Breast epithelium (tissue), 4 donors: ENCODE results near the gene CYP2W1. TPM values are rescaled to one million over a fixed set of nuclear protein-coding genes. Genes with fewer than 3 reads are reported as not detected.

Experiments used
- DNase-seq, 2 donors: peaks; one replicate each; pipeline ENCODE4 v3.0.0-alpha.2; 2019; ENCODE audit warnings: low spot score in 2 of 2
- H3K27ac ChIP-seq, 2 donors: fragments of 200-600 bp; sonication (generic) in 1 of 2; one replicate each; pipeline ENCODE4 v1.5.1; 2016 to 2019; ENCODE audit warnings: mild to moderate bottlenecking in 1 of 2
- H3K27me3 ChIP-seq, 2 donors: fragments of 200-600 bp; sonication (generic) in 1 of 2; one replicate each; pipeline versions ENCODE4 v1.5.1 to v1.6.0; 2017 to 2019; ENCODE audit warnings: control low read depth in 1 of 2, mild to moderate bottlenecking in 1 of 2
- H3K36me3 ChIP-seq: fragments of 200-600 bp; one replicate; pipeline ENCODE4 v1.5.1; 2019
- H3K4me1 ChIP-seq, 2 donors: fragments of 200-600 bp; sonication (generic); one replicate each; pipeline ENCODE4 v1.5.1; 2016 to 2019; ENCODE audit warnings: control low read depth in 1 of 2
- H3K4me3 ChIP-seq, 3 donors: fragments of 200-600 bp; sonication (generic); 1 replicate in 2 of 3; 2 replicates in 1 of 3; pipeline ENCODE4 v1.5.1; 2016 to 2019; ENCODE audit warnings: mild to moderate bottlenecking in 3 of 3, moderate library complexity in 2 of 3
- H3K9me3 ChIP-seq, 2 donors: fragments of 200-600 bp; sonication (generic) in 1 of 2; one replicate each; pipeline ENCODE4 v1.5.1; 2016 to 2019; ENCODE audit warnings: control low read depth in 1 of 2
- POLR2A ChIP-seq: fragments of 450-650 bp; IDR thresholded peaks from one replicate; pipeline ENCODE4 v1.6.1; 2016; ENCODE audit warnings: antibody characterized with exemption, mild to moderate bottlenecking, moderate library complexity
- POLR2AphosphoS5 ChIP-seq, 3 donors: sonication (generic); formaldehyde crosslinking; IDR thresholded peaks; one replicate each; pipeline ENCODE4 v1.6.1; 2017; ENCODE audit warnings: antibody characterized with exemption in 3 of 3
- intact Hi-C: fragments of 100-400 bp; cut with DNase I; formaldehyde crosslinking; loops from one replicate; pipeline ENCODE4 v1.15.1; 2023; ENCODE audit warnings: low total_unique reads
- total RNA-seq, 3 donors: library from RNA; depleted of rRNA; stranded (reverse); fragments of >200 nt; gene quantifications; one replicate each; pipeline ENCODE4 v1.1.0, GENCODE V29; 2016
- TF ChIP-seq, protein P1 (sequence below), 3 donors: fragments of 450-650 bp; IDR thresholded peaks; one replicate each; pipeline ENCODE4 v1.5.1; 2016 to 2017; ENCODE audit warnings: antibody characterized with exemption in 3 of 3, mild to moderate bottlenecking in 3 of 3, moderate library complexity in 3 of 3

CYP2W1 gene
- total RNA-seq, 3 donors from 2014 or later, result not detected

DNA sequence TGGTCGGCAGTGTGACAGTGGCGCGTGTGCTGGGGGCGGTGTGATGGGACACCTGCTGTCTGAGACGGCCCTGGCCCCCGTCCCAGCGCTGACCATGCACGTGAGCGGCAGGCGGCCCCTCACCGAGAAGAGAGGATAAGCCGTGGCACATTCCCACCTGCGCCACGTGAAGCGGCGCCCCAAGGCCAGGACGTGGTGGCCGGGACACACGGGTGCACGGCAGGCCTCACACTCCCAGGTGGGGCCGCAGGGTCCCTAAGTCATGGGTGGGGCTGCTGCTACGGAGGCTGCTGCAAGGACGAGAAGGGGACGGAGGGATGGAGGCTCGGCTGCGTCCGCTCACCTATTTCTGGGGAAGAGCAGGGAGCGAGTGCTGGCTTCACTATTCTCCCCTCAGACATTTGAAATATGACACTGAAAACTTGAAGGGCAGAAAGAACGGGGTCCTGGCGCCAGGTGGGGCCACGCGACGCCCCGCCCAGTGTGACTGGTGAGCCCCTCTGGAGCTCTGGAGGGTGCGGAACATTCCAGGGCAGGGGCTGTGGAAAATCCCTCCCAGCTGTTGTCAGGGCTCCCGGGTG lies 7.5 kb downstream of the CYP2W1 start:
- Histone ChIP-seq H3K4me3 (no peak overlapping the region), H3K36me3 (no peaks in the 10 kb centered on the region), H3K27me3 (peaks cover 9 to 59% of the 10 kb centered on the region in 2 donors), H3K9me3 (no peaks in the 10 kb centered on the region), H3K4me1 (peaks cover 0 to 7% of the 10 kb centered on the region in 2 donors), H3K27ac (no peak overlapping the region)
- no peak for TF ChIP-seq POLR2A
- no peak for TF ChIP-seq POLR2AphosphoS5 (IDR thresholded peaks at IDR 0.05)
- TF ChIP-seq, protein P1, sequence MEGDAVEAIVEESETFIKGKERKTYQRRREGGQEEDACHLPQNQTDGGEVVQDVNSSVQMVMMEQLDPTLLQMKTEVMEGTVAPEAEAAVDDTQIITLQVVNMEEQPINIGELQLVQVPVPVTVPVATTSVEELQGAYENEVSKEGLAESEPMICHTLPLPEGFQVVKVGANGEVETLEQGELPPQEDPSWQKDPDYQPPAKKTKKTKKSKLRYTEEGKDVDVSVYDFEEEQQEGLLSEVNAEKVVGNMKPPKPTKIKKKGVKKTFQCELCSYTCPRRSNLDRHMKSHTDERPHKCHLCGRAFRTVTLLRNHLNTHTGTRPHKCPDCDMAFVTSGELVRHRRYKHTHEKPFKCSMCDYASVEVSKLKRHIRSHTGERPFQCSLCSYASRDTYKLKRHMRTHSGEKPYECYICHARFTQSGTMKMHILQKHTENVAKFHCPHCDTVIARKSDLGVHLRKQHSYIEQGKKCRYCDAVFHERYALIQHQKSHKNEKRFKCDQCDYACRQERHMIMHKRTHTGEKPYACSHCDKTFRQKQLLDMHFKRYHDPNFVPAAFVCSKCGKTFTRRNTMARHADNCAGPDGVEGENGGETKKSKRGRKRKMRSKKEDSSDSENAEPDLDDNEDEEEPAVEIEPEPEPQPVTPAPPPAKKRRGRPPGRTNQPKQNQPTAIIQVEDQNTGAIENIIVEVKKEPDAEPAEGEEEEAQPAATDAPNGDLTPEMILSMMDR (IDR thresholded peaks at IDR 0.05), result no peak
- DNase-seq, result no peak
- intact Hi-C loops, result loop anchor here (10.0 kb wide), 1 partner anchor 174 kb away; the partner anchor contains the start of gene ZFAND2A

DNA sequence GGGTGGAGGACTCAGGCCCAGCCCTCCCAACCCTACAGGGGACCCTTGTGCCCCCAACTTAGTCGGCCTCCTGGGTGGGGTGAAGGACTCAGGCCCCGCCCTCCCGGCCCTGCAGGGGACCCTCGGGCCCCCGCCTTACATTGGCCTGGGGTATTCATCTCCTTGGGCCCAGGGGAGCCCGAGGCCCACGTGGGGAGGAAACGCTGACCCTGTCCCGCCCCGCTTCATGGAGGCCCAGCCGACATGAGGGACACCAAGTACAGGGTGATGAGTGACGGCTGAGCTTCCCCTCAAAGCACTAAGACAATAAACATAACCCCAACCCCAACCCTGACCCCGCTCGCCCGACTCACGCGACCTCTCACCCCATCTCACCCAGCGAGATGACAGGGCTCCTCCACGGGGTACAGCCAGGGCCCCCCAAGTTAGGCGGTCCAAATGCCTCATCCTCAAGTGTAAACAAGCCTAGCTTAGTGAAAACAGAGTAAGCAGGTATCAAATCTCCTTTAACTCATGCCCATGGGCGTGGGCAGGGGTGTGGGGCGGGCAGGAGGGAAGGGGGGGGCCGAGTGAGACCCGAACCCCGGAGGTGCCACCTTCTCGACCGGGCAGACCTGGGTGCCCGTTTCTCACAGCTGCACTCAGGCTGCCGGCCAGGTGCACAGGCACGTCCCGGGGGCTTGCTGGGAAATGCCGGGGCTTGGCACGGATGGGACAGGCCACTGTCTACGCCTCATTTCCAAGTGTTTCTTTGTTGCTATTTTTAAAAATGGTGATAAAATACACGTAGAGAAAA lies 8.2 kb downstream of the CYP2W1 start:
- H3K27ac ChIP-seq, result no peak overlapping the region
- no peak for DNase-seq
- peaks cover 0 to 7% of the 10 kb centered on the region in 2 donors for H3K4me1 ChIP-seq
- TF ChIP-seq POLR2AphosphoS5 (IDR thresholded peaks at IDR 0.05), result no peak
- TF ChIP-seq, protein P1 (IDR thresholded peaks at IDR 0.05), result no peak
- TF ChIP-seq POLR2A, result no peak
- H3K36me3 ChIP-seq, result no peaks in the 10 kb centered on the region
- intact Hi-C loops, result loop anchor here (10.0 kb wide), 1 partner anchor 174 kb away; the partner anchor contains the start of gene ZFAND2A
- H3K4me3 ChIP-seq, result no peak overlapping the region
- peaks cover 9 to 54% of the 10 kb centered on the region in 2 donors for H3K27me3 ChIP-seq
- no peaks in the 10 kb centered on the region for H3K9me3 ChIP-seq

DNA sequence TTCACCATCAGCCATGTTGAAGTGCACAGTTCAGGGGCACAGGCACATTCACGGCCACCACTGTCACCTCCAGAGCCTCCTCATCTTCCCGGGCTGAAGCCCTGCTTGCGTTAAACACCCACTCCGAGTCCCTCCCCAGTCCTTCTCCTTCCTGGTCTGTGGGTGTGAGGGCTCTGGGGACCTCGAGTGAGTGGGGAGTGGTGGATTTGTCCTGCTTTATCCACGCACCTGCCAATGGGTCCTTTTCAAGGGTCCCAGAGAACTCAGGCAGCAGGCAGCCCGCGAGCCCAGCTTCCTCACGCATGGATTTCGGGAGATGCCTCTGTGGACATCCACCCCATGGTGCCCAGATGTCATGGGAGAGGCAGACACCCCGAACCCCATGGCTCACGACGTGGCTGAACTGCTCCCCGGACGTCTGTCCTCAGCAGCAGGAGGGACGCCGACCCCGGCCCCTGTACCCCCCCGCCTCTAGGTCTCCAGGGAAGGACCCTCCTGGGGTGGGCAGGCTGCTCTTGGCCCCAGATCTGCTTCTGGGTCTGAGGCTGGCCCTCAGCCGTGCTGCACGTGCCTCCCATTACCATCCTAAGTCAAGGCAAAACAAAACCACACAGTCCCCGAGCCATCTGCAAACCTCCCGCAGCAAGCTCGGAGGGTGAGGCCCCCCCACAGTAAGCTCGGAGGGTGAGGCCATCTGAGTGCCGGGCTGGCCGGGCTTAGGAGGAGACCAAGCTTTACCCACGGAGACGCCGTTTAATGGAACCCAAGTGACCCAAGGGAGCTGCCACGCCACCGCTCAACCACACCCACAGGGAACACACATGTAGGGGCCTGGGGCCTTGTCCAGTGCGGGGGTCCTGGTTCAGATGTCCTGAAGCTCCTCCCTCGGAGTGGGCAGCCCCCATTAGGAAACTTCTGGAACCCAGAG lies 9.0 kb downstream of the CYP2W1 start:
- H3K36me3 ChIP-seq, result peaks cover 4% of the 10 kb centered on the region
- no peaks in the 10 kb centered on the region for H3K9me3 ChIP-seq
- H3K27me3 ChIP-seq, result peaks cover 9 to 46% of the 10 kb centered on the region in 2 donors
- peaks cover 0 to 7% of the 10 kb centered on the region in 2 donors for H3K4me1 ChIP-seq
- TF ChIP-seq, protein P1 (IDR thresholded peaks at IDR 0.05), result no peak
- TF ChIP-seq POLR2AphosphoS5 (IDR thresholded peaks at IDR 0.05) (no peak), POLR2A (no peak)
- no peak for DNase-seq
- H3K27ac ChIP-seq, result no peak overlapping the region
- intact Hi-C loops, result loop anchor here (10.0 kb wide), 1 partner anchor 173 kb away; the partner anchor contains the start of gene ZFAND2A
- H3K4me3 ChIP-seq, result no peak overlapping the region

DNA sequence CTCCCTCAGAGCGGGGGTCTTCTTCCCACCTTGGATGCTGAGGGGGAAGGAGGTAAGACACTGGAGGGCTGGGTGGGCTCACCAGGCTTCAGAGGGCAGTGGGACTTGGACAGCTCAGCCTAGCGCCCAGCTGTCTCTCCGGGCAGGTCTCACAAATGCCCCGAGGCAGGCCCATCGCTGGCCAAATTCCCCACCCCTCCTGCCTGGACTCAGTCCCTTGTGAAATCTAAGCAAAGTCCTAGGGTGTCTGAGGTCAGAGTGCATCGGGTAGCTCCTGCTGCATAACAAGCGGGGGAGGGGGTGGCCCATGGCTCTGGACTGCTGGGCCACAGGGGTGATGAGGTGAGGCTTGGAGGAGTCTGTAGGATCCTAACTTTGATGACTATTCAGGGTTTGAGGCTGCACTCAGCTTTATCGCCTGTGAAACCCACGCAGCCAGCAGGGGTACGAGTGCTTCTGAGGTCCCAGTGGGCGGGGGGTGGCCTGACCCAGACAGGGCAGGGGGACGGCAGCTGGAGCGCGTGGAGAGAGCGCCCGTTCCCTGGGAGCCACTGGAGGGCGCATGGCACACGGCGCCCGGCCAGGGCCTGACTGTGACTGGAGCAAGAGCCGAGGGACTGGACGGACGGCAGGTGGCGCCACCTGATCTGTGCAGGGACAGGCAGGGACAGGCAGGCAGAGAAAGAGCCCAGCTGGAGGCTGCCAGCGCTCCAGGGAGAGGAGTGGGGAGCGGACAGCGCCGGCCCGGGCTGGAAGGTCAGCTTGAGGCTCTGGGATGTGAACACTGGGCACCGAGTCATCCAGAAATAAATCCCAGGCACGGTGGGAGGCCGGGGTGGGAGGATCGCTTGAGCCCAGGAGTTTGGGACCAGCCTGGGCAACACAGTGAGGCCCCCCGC lies 10.0 kb downstream of the CYP2W1 start:
- Histone ChIP-seq H3K36me3 (peaks cover 4% of the 10 kb centered on the region), H3K4me3 (no peak overlapping the region), H3K27ac (no peak overlapping the region), H3K27me3 (peaks cover 3 to 36% of the 10 kb centered on the region in 2 donors), H3K4me1 (peaks cover 0 to 7% of the 10 kb centered on the region in 2 donors), H3K9me3 (no peaks in the 10 kb centered on the region)
- intact Hi-C loops, result loop anchor here (10.0 kb wide), 1 partner anchor 172 kb away; the partner anchor contains the start of gene ZFAND2A
- peak; percentile 63 to 68 (median 64) for TF ChIP-seq POLR2AphosphoS5 (IDR thresholded peaks at IDR 0.05)
- TF ChIP-seq POLR2A, result no peak
- TF ChIP-seq, protein P1 (IDR thresholded peaks at IDR 0.05), result peak; percentile 94 to 100 (median 100)
- peak; percentile 92 to 97 for DNase-seq
